ENCODE results near the gene C15orf39.

The C15orf39 gene

DNA sequence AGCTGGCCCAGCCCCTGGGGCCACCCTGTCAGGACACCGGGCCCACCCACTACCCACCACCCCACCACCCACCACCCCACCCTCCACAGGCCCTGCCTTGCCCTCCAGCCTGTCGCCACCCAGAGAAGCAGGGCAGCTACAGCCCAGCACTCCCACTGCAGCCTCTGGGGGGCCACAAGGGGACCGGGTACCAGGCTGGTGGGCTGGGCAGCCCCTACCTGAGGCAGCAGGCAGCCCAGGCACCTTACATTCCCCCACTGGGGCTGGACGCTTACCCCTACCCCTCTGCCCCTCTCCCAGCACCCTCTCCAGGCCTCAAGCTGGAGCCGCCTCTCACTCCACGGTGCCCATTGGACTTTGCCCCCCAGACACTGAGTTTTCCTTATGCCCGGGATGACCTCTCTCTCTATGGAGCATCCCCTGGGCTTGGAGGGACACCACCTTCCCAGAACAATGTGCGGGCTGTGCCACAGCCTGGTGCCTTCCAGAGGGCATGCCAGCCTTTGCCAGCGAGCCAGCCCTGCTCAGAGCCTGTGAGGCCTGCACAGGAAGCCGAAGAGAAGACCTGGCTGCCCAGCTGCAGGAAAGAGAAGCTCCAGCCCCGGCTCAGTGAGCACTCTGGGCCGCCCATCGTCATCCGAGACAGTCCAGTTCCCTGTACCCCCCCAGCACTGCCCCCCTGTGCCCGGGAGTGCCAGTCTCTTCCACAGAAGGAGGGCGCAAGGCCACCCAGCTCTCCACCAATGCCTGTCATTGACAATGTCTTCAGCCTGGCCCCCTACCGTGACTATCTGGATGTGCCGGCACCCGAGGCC, 5.3 kb downstream of the C15orf39 start:
- H3K4me3 ChIP-seq (ENCODE audit: low read depth, low read length): no peak overlapping the region
- no peak for DNase-seq (ENCODE audit: low read depth)
- TF ChIP-seq, protein P1, sequence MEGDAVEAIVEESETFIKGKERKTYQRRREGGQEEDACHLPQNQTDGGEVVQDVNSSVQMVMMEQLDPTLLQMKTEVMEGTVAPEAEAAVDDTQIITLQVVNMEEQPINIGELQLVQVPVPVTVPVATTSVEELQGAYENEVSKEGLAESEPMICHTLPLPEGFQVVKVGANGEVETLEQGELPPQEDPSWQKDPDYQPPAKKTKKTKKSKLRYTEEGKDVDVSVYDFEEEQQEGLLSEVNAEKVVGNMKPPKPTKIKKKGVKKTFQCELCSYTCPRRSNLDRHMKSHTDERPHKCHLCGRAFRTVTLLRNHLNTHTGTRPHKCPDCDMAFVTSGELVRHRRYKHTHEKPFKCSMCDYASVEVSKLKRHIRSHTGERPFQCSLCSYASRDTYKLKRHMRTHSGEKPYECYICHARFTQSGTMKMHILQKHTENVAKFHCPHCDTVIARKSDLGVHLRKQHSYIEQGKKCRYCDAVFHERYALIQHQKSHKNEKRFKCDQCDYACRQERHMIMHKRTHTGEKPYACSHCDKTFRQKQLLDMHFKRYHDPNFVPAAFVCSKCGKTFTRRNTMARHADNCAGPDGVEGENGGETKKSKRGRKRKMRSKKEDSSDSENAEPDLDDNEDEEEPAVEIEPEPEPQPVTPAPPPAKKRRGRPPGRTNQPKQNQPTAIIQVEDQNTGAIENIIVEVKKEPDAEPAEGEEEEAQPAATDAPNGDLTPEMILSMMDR (conservative IDR thresholded peaks at IDR 0.05; ENCODE audit: low read depth, low read length): no peak

DNA sequence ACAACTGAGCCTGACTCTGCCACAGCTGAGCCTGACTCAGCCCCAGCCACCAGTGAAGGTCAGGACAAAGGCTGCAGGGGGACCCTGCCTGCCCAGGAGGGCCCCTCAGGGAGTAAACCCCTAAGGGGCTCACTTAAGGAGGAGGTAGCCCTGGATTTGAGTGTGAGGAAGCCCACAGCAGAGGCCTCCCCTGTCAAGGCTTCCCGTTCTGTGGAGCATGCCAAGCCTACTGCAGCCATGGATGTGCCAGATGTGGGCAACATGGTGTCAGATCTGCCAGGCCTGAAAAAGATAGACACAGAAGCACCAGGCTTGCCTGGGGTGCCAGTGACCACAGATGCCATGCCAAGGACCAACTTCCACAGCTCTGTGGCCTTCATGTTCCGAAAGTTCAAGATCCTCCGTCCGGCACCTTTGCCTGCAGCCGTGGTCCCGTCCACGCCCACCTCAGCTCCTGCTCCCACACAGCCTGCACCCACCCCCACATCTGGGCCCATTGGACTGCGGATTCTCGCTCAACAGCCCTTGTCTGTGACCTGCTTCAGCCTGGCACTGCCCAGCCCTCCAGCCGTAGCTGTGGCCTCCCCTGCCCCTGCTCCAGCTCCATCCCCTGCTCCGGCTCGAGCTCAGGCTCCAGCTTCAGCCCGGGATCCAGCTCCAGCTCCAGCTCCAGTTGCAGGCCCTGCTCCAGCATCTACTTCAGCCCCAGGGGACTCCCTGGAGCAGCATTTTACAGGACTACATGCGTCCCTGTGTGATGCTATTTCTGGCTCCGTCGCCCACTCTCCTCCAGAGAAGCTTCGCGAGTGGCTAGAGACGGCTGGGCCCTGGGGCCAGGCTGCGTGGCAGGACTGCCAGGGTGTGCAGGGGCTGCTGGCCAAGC, 6.2 kb downstream of the C15orf39 start:
- TF ChIP-seq, protein P1 (conservative IDR thresholded peaks at IDR 0.05; ENCODE audit: low read depth, low read length): no peak
- no peak overlapping the region for H3K4me3 ChIP-seq (ENCODE audit: low read depth, low read length)
- no peak for DNase-seq (ENCODE audit: low read depth)

DNA sequence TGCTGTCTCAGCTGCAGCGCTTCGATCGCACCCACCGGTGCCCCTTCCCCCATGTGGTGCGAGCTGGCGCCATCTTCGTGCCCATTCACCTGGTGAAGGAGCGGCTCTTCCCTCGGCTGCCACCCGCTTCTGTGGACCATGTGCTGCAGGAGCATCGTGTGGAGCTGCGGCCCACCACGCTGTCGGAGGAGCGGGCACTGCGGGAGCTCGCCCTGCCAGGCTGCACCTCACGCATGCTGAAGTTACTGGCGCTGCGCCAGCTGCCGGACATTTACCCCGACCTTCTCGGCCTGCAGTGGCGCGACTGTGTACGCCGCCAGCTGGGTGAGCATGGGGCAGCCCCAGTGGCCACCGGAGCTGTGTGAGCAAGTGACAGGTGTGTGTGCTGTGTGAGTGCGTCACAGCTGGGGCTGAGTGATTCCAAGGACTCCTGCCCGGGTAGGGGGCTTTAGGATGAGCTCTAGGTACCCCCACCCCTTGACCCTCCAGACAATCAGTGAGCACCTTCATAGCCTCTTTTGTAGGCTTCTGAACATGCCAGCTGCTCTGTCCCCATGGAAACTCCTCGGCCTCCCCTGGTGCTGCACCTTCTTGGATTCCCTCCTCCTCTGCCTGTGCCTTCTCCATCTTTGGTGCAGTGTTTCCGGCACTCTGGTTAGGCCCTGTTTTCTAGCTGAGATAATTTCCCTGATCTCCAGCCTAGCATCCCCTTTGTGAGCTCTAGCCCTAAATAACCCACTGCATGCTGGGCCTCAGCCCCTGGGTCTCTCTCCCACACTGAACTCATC, 7.0 kb downstream of the C15orf39 start:
- no peak for DNase-seq (ENCODE audit: low read depth)
- TF ChIP-seq, protein P1 (conservative IDR thresholded peaks at IDR 0.05; ENCODE audit: low read depth, low read length): no peak
- no peak overlapping the region for H3K4me3 ChIP-seq (ENCODE audit: low read depth, low read length)

DNA sequence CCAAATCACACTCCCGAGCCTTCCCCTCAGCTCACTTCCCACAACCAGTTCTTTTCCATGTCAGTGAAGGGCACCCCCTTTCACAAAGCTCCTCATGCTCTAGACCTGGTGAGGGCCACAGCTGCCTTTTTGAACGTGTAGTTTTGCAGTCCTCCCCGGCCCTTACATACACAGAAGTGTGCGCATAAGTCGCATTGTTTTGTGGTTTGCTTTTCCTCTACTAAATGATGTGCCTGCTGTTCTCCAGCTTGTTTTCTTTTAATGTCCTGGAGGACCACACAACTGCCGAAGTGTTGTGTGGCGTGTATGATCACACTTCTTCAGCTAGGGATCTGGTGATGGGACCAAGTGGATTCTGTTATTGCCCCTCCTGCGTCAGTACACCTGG, 7.6 kb downstream of the C15orf39 start:
- TF ChIP-seq, protein P1 (conservative IDR thresholded peaks at IDR 0.05; ENCODE audit: low read depth, low read length): no peak
- no peak for DNase-seq (ENCODE audit: low read depth)
- H3K4me3 ChIP-seq (ENCODE audit: low read depth, low read length): no peak overlapping the region

DNA sequence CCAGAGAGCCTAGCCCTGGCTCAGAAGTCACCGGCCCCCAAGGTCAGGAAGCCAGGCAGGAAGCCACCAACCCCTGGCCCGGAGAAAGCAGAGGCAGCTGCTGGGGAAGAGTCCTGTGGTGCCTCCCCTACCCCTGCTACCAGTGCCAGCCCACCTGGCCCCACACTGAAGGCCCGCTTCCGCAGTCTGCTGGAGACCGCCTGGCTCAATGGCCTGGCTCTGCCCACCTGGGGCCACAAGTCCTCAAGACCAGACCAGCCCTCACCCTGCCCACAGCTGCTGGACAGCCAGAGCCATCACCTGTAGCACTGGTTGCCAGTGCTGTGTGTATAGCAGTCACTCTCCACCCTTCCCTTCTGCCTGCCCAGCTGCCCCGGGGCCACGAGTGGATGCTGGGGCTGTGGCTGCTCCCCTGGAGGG, 9.1 kb downstream of the C15orf39 start:
- TF ChIP-seq, protein P1 (conservative IDR thresholded peaks at IDR 0.05; ENCODE audit: low read depth, low read length): no peak
- DNase-seq (ENCODE audit: low read depth): no peak
- H3K4me3 ChIP-seq (ENCODE audit: low read depth, low read length): no peak overlapping the region

DNA sequence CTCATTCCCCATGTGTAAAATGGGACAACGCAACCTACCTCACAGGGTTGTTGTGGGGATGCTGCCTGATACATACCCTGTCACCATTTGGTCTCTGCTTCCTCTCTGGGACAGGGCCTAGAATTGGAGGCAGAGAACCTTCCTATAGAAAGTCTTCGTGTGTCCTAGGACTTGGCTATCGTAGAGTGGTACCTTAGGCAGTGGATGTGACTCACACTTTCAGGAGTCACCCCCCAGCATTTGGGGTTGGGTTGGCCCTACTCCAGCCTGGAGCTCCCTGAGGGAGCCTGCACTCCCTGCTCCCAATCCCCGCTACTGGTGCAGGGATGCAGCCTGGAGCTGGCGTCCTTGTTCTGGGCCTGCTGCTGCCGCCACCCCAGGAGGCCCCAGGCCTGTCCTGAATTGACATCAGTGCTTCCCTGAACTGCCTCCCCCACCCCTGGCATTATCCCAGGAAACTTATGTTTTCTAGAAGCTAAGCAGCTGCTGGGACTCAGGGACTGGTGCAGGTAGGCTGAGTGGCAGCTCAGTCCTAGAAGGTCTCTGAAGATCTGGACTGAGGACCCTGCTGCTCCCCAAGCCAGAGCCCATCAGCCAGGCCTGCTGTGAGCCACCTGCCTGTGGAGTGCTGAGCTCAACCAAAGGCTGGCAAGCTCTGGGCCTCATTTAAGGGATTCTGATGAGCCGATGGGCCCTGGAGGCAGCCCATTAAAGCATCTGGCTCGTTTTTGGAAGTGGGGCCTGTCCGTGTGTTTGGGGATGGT, 9.9 kb downstream of the C15orf39 start:
- H3K4me3 ChIP-seq (ENCODE audit: low read depth, low read length): no peak overlapping the region
- TF ChIP-seq, protein P1 (conservative IDR thresholded peaks at IDR 0.05; ENCODE audit: low read depth, low read length): no peak
- peak; percentile 19 for DNase-seq (ENCODE audit: low read depth)
